ENCODE measurements around the gene TTC39A.
"Not testable (repeated sequence)": the region's sequence is repeated elsewhere in the genome, so short reads cannot be mapped to it uniquely, and the experiment has no call there.

TTC39A gene

DNA sequence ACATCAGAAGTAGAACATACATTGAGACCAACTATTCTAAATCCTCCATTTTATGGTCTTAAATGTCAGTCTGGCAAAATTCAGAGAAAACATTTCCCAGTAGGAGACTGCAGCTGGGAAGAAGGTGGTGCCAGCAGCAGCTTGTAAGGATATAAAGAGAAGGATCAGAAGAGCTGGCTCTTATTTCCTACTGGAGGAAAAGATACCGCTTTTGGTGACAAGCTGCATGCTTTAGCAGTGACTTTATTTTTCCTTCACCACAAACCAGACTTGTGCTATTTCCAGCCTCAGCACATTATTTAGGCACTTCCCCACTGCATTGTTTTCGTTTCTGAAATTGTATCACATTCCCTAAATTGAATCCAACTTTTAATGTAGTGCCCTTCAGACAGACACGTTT is 65.9 kb downstream of the TTC39A start:
- DNase-seq: peak; percentile 97

DNA sequence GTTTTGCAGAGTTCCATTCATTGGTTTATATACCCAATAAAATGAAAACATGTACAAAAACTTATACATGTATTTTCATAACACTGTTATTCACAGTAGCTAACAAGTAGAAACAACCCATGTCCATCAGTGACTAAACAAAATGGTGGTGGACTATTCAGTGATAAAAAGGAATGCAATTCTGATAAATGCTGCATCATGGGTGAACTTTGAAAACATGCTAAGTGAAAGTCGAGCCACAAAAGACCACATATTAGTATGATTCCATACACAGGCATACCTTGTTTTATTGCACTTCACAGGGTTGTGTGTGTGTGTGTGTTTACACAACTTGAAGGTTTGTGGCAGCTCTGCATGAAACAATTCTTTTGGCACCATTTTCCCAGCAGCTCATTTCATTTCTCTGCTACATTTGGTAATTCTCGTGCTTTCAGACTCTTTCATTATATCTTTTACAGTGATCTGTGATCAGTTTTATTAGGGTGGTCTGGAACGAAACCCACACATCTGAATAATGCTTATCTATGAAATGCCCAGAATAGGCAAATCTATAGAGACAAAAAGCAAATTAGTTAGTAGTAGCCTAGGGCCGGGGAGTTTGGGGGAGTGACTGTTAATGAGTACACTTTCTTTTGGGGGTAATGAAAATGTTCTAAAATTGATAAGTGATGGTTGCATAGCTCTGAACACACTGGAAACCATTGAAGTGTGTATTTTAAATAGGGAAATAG is 67.0 kb downstream of the TTC39A start:
- DNase-seq: no peak

DNA sequence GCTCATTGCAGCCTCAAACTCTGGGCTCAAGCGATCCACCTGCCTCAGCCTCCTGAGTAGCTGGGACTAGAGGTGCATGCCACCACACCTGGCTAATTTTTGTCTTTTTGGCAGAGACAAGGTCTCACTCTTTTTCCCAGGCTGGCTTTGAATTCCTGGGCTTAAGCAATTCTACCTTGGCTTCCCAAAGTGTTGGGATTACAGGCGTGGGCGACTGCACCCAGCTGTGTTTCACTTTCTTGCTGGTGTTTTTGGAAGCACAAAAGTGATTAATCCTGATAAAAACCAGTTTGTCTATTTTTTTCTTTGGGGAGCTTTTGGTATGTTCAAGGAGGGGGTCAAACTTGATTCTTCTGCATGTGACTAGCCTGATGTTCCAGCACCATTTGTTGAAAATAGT is 75.0 kb downstream of the TTC39A start:
- no peak for DNase-seq

DNA sequence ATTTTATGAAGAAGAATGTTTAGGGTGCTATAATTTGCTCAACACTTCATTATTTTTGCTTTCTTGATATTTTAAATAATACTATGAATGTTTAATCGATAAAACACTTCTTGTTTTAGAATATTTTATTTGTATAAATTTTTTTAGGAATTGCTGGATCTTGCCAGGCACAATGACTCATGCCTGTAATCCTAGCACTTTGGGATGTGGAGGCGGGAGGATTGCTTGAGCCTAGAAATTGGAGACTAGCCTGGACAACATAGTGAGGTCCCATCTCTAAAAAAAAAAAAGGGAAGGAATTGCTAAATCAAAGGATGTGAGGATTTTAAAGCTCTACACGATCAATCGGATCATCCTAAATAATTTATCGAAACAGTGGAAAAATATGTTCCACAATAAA is 76.7 kb downstream of the TTC39A start:
- peak; percentile 41 for DNase-seq

DNA sequence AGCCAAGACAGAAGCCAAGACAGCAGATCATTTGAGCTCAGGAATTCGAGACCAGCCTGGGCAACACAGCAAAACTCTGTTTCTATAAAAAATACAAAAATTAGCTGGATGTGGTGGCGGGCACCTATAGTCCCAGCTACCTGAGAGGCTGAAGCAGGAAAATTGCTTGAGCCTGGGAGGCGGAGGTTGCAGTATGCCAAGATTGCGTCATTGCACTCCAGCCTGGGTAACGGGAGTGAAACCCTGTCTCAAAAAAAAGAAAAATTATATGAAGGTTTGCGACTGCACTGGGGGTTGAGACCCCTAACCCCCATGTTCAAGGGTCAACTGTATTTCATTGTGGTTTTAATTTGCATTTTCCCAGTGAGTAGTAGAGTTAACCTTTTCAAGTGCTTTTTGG is 78.0 kb downstream of the TTC39A start:
- no peak for DNase-seq

DNA sequence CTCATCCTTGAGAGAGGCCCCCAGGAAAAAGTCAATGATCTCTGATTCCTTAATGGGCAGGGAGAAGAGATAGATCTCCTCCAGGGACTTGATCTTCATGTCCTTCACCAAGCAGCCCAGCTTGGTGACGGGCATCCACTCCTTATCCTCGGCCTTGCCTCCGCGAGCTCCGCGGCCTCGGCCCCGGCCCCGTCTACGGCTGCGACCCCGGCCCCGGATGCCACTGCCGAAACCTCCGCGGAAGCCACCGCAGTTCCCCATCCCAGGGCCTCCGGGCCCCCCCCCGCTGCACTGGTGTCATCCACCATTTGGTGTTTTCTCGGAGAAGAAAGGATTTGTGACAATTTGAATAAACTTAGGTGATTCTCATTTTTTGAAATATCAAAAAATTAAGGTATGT is 79.2 kb downstream of the TTC39A start:
- DNase-seq: not testable (repeated sequence)

DNA sequence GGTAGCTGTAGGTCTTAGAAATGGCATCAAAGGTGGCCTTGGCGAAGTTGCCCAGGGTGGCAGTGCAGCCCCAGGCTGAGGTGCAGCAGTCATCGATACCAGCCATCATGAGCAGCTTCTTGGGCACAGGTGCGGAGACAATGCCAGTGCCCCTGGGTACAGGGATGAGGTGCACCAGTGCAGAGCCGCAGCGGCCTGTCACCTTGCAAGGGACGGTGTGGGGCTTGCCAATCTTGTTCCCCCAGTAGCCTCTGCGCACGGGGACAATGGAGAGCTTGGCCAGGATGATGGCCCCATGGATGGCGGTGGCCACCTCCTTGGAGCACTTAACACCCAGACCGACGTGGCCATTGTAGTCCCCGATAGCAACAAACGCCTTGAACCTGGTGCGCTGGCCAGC is 79.6 kb downstream of the TTC39A start:
- DNase-seq: not testable (repeated sequence)

DNA sequence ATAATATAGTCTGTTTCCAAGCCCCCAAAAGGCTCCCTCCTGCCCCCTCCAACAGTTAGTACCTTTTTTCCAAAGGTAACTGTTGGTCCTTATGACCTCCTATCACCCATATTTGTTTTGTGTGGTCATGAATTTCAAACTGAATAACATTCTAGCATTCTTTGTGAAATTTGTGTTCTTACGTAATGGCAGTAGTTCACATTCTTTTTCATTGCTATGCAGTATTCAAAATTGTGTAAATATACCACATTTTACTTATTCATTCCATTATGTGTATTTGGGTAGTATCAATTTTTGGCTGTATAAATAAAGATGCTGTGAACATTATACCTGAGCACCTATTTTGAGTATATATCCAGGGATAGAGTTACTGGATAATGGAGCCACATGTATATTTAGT is 80.9 kb downstream of the TTC39A start:
- DNase-seq: no peak

DNA sequence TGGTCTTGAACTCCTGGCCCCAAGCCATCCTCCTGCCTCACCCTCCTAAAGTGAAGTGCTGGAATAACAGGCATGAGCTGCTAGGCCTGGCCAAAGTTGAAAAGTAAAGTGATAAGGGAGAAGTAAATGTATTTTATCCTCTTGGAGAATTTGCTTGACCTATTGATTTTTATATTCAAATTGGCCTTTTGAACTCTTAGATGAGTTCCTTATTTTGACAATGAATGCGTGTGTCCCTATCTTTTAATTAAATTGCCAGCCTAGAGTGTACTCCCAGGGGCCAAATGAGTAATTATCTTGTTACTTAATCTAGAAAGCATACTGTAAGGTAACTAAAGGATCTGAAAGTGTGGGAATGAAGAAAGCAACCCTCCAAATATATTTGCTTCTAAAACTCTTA is 82.9 kb downstream of the TTC39A start:
- no peak for DNase-seq

DNA sequence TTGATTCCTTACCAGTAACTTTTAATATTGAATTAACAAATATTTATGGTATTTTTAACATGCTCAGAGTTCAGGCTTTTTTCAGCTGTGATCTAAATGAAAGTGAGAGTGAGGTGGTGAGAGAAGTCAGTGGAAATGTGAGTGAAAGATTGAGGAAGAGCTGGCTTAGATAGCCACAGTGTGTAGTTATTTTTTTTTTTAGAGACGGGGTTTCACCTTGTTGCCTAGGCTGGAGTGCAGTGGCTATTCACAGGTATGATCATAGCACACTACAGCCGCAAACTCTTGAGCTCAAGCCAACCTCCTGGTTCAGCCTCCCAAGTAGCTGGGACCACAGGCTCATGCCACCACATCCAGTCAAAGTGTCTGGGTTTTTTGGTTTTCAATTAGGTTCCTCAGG is 83.3 kb downstream of the TTC39A start:
- DNase-seq: no peak

DNA sequence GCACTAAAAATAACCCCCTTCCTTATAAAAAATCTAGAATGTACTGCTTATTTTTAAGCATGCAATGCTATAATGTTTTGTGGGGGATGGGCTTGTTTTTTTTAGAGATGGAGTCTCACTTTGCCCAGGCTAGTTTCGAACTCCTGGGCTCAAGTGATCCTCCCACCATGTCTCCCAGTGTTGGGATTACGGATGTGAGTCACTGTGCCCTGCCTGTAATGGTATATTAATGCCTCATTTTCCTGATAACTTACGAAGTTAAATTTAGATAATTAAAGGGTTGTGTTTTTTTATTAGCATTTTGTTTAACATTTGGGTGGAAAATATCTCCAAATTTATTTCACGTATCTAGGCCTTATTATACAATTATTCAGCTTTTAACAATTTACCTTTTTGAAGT is 87.8 kb downstream of the TTC39A start:
- peak; percentile 17 for DNase-seq

DNA sequence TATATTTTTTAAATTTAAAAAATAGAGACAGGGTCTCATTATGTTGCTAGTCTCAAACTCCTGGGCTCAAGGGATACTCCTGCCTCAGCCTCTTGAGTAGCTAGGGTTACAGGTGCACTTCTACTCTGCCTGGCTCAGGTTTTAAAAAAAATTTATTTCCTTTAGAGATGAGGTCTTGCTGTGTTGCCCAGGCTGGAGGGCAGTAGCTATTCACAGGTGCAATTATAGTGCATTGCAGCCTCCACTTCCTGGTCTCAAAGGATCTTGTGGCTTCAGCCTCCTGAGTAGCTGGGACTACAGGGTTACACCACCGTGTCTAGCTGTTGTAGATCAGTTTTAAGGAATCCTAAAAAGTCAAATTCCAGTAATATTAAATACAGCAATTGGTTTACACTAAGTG is 89.2 kb downstream of the TTC39A start:
- DNase-seq: no peak

DNA sequence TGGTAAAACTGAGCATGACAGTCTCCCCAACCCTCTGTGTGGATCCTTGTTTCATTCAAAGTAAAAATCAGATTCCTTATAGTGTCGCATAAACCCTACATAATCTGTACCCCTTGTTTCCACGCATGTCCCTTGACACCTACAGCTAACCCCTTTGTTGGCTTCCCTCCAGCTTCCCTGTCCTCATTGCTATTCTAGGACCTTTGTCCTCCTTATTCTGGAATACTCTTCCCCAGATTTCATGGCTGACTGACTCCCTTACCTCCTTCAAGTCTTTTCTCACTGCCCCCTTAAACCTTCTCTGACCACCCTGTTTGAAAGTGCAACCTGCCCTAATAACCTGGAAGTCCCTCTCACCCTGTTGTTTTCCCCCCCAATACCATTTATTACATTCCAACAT is 90.3 kb downstream of the TTC39A start:
- no peak for DNase-seq

DNA sequence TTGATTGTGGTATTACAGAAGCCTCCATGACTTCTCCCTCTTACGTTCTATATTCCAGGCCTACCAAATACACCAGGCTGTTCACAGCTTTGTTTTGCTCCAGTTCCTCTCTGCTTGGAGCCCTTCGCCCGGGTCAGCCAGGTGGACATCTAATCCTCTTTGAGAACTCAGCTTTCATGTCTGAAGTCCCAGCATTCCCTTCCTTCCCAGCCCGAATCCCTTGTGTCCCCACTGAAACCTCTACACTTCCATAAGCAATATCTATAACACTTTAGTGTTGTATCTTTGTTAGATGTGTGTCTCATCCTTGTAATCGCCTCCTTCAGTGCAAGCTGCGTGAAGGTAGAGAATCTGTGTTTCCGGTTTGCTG is 92.3 kb downstream of the TTC39A start:
- DNase-seq: no peak

DNA sequence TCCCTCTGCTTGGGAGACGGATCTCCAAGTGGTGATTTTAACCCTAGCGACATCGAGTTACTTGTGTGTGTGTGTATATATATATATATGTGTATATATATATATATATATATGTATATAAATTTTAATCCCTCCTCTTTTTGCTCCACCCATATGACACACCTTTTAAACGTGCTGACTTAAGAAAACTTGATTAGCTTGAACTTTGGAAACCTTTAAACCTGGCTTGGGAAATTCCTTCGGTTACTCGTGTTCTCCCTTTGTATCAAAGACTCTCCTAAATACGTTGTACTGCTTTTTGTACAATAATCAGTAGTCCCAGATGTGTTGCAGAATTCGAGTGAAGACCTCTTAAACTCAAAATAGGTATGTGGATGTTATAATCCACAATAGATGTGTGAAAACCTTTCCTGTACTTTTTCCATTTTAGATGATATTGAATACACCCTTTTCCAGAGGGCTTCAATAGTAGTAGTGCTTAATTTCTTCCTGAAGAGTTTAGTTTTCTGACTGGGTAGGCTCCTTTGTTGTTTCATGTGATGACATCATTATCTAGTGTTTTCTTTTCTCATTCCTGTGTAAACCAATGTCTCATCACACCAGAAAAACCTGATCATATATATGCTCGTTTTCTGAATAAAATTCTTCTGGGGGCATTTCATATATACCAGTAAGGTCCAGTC is 92.9 kb downstream of the TTC39A start:
- peak; percentile 74 for DNase-seq

Measured in fibroblast of skin of back (primary cell).